ACHN (cell line): Measurements from ENCODE around the gene TGFBR2.
"Not testable (repeated sequence)": the region's sequence is repeated elsewhere in the genome, so short reads cannot be mapped to it uniquely, and the experiment has no call there.

Source experiments
- DNase-seq: peaks from one replicate; pipeline ENCODE4 v3.0.0-alpha.2; 2015
- in situ Hi-C: cut with HindIII; loops from 2 replicates; pipeline ENCODE4 v1.10.0; 2017; ENCODE audit warnings: low sequenced_read_pairs, low pct_ligation_motif_present, low pct_unique_long_range_greater_than_20kb

Gene TGFBR2

DNA sequence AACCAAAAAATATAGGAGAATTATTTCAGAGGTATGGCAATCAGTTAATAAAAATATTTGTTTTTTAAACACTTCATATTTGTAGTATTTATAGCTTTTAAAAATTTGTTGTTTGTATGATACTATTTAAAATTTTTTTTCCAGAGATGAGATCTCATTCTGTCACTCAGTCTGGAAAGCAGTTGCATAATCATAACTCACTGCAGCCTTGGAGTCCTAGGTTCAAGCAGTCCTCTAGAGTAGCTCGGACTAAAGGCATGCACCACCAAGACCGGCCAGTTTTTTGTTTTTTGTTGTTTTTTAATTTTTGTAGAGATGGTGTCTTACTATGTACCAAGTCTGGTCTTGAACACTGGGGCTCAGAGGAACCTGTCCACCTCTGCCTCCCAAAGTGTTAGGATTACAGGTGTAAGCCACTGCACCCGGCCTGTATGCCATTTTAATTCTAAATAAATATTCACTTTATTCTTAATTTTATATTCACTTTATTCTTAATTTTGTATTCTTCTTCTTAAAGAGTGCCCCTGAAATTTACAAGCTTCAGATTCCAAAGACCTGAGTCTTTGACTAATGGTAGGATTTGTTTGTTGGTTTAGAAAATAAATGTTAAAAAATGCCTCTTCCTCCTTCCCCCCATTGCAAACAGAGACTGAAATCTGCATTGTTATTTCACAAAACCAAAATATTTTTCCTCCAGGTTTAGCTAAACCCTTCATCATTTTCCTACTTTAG lies 9.4 kb downstream of the TGFBR2 start:
- no peak for DNase-seq
- in situ Hi-C loops: no loop called here

DNA sequence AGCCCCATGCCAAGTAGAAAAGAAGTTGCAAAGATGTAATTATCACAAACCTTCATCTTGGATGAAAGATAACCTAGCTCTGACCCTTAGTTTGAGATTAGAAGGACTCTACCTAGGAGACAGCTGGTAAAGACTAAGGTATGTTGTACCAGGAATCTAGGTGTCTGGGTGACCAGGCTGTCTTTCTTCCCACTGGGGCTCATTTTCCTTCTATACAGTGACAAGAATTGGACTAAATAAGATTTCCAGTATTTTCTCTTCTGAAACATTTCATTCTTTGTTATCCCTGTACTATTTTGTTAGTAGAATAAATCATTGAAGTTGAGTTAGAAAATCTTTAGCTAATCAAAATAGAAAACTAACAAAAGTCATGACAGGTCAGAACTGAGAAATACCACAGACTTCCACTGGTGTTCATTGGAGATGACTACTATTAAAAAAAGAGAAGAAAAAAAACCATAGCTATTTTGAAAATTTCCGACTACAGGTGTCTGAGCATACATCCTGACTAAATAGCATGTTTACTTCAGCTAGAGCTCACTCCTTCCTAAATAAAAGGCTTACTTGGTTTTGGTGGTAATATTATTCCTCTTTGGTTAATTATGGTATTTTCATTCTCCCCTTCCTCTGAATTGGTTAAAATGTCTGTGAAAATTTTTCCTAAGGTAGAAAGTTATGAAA lies 10.1 kb downstream of the TGFBR2 start:
- DNase-seq: no peak
- in situ Hi-C loops: no loop called here

DNA sequence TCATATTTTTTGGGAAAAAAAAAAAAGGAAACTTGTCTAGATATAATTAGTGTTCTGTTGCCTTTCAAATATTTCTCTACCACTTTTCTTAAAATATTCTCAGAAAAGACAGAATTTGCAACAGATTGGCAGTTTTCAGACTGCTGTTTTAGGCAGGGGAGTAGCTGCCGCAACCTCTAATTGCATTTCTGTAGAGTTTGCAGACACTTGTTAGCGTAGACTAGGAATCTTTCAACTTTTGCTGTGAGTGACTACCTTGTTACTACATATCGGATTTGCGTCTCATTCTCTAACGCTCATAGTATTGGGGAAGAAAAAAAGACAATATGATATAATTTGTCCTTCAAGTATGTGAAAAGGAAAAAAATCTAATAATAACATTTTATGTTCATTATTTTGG lies 10.7 kb downstream of the TGFBR2 start:
- in situ Hi-C loops: no loop called here
- no peak for DNase-seq

- DNase-seq: no peak
Measured at GRCh38 chr3:30617653-30618052, 11.3 kb downstream of the TGFBR2 start.

GRCh38 chr3:30618526-30618925 lies 12.1 kb downstream of the TGFBR2 start:
- no peak for DNase-seq
- in situ Hi-C loops: no loop called here

More at GRCh38 chr3:30617653-30618052, 11.3 kb downstream of the TGFBR2 start:
- in situ Hi-C loops: no loop called here

DNA sequence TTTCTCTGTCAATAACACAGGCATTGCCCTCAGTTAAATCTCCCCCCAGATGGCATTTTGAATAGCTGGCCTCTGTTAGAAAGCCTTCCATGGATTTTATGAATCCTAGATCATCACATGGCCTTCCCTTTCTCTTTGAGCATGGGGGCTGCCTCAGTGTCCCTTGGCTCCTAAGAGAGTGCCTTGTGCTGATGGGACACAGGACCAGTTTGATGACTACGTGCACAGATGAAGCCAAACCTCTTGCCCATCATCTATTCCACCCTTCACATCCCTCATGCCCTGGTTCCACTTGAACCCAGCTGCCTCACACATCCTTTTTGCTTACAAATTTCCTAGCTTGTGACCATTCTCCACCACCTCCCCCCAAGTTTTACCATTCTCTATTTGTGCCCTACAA lies 12.9 kb downstream of the TGFBR2 start:
- in situ Hi-C loops: no loop called here
- no peak for DNase-seq

DNA sequence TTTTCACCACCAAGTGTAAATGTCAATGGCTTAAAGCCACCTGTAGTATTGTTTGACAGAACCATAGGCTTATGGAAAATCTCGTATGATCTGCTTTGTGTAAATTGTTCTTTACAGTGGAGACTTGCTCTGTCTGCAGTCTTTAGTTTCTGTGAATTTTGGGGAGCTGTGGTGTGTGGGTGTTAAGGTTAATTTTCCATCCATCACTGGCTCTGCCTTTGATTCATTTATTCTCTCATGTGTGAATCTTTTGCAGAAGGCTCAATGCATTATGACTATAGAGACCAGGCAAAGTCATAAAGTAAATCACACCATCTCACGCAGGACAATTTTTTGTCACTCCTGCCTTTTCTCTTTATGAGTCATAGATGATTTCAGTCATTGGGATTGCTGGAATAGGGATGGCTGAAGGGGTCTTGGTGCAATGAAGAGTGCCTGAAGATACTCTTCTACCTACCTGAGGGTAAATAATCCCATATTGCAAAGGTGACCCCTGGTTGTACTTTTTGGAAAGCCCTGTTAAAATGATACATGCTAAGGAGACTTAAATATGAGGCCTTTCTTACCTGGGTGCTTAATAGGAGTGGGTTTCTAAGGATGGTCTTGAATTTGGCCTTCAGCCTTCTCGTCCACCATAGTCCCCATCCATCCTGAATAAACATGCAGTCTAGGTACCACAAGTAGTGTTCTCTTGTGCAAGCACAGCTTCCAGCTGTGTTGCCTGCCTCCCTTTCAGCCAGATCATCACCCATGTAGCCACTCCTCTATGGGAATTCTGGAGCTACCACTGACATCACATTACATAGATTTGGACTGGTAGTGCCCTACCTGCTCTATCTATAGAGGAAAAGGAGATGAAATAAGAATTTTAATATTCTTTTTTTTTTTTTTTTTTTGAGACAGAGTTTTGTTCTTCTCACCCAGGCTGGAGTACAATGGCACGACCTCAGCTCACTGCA lies 14.3 kb downstream of the TGFBR2 start:
- in situ Hi-C loops: no loop called here
- DNase-seq: no peak

- DNase-seq: no peak
- in situ Hi-C loops: no loop called here
Measured at GRCh38 chr3:30621576-30621975, 15.2 kb downstream of the TGFBR2 start.

DNA sequence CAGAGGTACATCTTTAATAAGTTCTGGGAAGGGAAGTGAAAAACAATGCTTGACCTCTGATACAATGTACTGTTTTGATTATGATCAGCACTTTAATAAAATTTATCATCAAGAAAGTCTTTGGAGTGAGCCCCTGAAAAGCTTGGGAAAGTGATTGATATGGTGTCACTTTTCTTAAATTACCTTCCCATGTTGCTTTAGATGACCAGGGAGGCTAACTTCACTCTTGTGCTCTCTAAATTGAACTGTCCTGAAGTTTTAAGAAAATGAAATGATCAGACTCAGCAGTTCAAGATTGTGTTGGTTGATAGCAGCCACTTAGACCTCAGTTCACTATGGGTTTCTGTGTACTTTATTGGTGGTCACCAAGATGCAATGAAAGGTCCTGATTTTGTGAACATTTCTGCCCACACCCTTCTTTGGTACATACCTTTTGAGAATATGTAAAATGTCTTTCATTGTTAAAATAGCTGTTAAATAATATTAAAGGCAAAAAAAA lies 15.7 kb downstream of the TGFBR2 start:
- in situ Hi-C loops: no loop called here
- DNase-seq: no peak

GRCh38 chr3:30622790-30623189 lies 16.4 kb downstream of the TGFBR2 start:
- DNase-seq: no peak
- in situ Hi-C loops: no loop called here

GRCh38 chr3:30623351-30623750 lies 16.9 kb downstream of the TGFBR2 start:
- in situ Hi-C loops: no loop called here
- DNase-seq: no peak

- DNase-seq, in situ Hi-C loops: not testable (repeated sequence)
Measured at GRCh38 chr3:30624480-30624879, 18.1 kb downstream of the TGFBR2 start.

- DNase-seq: no peak
- in situ Hi-C loops: no loop called here
Measured at GRCh38 chr3:30625541-30626438, 19.4 kb downstream of the TGFBR2 start.

DNA sequence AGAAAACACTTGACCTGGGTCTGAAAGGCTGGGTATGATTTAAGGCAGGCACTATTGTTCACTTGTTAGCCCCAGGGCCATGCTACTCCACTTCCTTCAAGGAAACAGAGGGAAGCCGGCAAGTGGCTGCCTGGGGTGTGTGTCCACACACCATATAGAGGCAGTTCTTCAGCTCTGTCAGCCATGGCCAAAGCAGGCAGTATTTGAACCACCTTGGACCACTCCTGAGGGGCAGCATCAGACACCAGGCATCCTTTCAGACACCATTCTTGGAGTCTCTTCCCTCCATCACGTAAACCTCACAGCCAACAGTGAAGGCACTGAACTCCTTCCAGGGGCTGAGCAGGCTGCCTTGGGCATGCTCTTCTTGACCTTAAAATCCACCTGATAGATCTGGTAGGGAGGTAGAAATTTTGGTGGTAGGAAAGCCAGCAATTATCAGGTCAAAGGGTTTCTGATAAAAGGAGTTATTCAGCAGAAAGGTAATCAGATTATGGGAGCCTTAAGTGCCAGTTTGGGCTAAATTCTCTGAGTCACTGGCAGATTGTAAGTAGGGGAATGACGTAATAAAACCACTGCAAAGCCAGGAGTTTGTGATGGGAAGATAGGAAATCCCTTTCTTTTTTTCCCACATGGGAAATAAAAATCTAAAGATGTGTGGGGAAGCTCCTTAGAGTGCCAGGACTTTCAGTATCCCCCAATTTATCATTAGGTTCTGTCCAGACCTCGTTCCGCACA lies 20.2 kb downstream of the TGFBR2 start:
- no peak for DNase-seq
- in situ Hi-C loops: no loop called here

- no peak for DNase-seq
- in situ Hi-C loops: no loop called here
Measured at GRCh38 chr3:30628205-30628900, 22.0 kb downstream of the TGFBR2 start.

- in situ Hi-C loops: no loop called here
- peak; percentile 11 for DNase-seq
Measured at GRCh38 chr3:30628901-30629590, 22.6 kb downstream of the TGFBR2 start.
